Trophoblast cell (in vitro differentiated cells and primary cell): Measurements from ENCODE around the gene GGT6.

Experiments used
- DNase-seq, 2 donors: peaks; one replicate each; pipeline ENCODE4 v3.0.0-alpha.2; 2016
- H2AFZ ChIP-seq: 2 replicates; pipeline ENCODE4 v1.6.1; 2013; ENCODE audit warnings: low read length, moderate library complexity, mild to moderate bottlenecking; ENCODE audit not compliant: insufficient read depth, poor library complexity
- H2AK5ac ChIP-seq: 2 replicates; pipeline ENCODE4 v1.6.1; 2013; ENCODE audit warnings: mild to moderate bottlenecking, low read length
- H2BK120ac ChIP-seq: 2 replicates; pipeline ENCODE4 v1.6.1; 2013; ENCODE audit warnings: low read length, mild to moderate bottlenecking, moderate library complexity; ENCODE audit not compliant: insufficient read depth, poor library complexity
- H2BK12ac ChIP-seq: 2 replicates; pipeline ENCODE4 v1.6.1; 2013; ENCODE audit warnings: mild to moderate bottlenecking, low read length, moderate library complexity
- H2BK5ac ChIP-seq: 2 replicates; pipeline ENCODE4 v1.6.1; 2013; ENCODE audit warnings: low read length, low read depth, moderate library complexity, mild to moderate bottlenecking; ENCODE audit not compliant: poor library complexity
- H3K14ac ChIP-seq: 2 replicates; pipeline ENCODE4 v1.6.1; 2013; ENCODE audit warnings: mild to moderate bottlenecking, low read length
- H3K18ac ChIP-seq: 2 replicates; pipeline ENCODE4 v1.6.1; 2013; ENCODE audit warnings: mild to moderate bottlenecking, low read length
- H3K23ac ChIP-seq: 2 replicates; pipeline ENCODE4 v1.6.1; 2013; ENCODE audit warnings: low read length
- H3K27ac ChIP-seq: 2 replicates; pipeline ENCODE4 v1.5.1; 2013; ENCODE audit warnings: low read depth, mild to moderate bottlenecking, inconsistent platforms, low read length, moderate library complexity
- H3K27me3 ChIP-seq: 2 replicates; pipeline ENCODE4 v1.6.1; 2013; ENCODE audit warnings: inconsistent platforms, mild to moderate bottlenecking, low read length, moderate library complexity; ENCODE audit not compliant: insufficient read depth
- H3K36me3 ChIP-seq, 2 experiments: 1 replicate in 1 of 2; 2 replicates in 1 of 2; pipeline ENCODE4 v1.6.1; 2013; ENCODE audit warnings: low read length in 2 of 2, mild to moderate bottlenecking in 2 of 2, moderate library complexity in 1 of 2; ENCODE audit not compliant: insufficient read depth in 2 of 2, control insufficient read depth in 1 of 2
- H3K4ac ChIP-seq: 2 replicates; pipeline ENCODE4 v1.6.1; 2013; ENCODE audit warnings: low read depth, mild to moderate bottlenecking, low read length, moderate library complexity
- H3K4me1 ChIP-seq, 2 experiments: 1 replicate in 1 of 2; 2 replicates in 1 of 2; pipeline ENCODE4 v1.6.1; 2013; ENCODE audit warnings: low read length in 2 of 2, mild to moderate bottlenecking in 2 of 2, moderate library complexity in 1 of 2; ENCODE audit not compliant: insufficient read depth in 2 of 2, control insufficient read depth in 1 of 2
- H3K4me2 ChIP-seq: 2 replicates; pipeline ENCODE4 v1.6.1; 2013; ENCODE audit warnings: inconsistent platforms, mild to moderate bottlenecking, low read length, moderate library complexity
- H3K4me3 ChIP-seq: 2 replicates; pipeline ENCODE4 v1.5.1; 2013; ENCODE audit warnings: mild to moderate bottlenecking, low read depth, low read length, inconsistent platforms
- H3K79me1 ChIP-seq: one replicate; pipeline ENCODE4 v1.6.1; 2013; ENCODE audit warnings: low read length
- H3K79me2 ChIP-seq: 2 replicates; pipeline ENCODE4 v1.6.1; 2013; ENCODE audit warnings: low read length, mild to moderate bottlenecking; ENCODE audit not compliant: control insufficient read depth, insufficient read depth, poor library complexity
- H3K9ac ChIP-seq: 2 replicates; pipeline ENCODE4 v1.6.1; 2013; ENCODE audit warnings: mild to moderate bottlenecking, low read length
- H3K9me3 ChIP-seq: 2 replicates; pipeline ENCODE4 v1.6.1; 2013; ENCODE audit warnings: low read depth, mild to moderate bottlenecking, control low read depth, inconsistent platforms, low read length; ENCODE audit not compliant: insufficient read depth
- H4K12ac ChIP-seq: 2 replicates; pipeline ENCODE4 v1.6.1; 2013; ENCODE audit warnings: low read depth, mild to moderate bottlenecking, low read length, moderate library complexity
- H4K8ac ChIP-seq: 2 replicates; pipeline ENCODE4 v1.6.1; 2013; ENCODE audit warnings: low read depth, mild to moderate bottlenecking, low read length, moderate library complexity
- H4K91ac ChIP-seq: one replicate; pipeline ENCODE4 v1.6.1; 2013; ENCODE audit warnings: low read depth, mild to moderate bottlenecking, low read length, moderate library complexity
- WGBS: extraction: QIAGEN DNeasy Blood & Tissue Kit; methylation state at CpG from one replicate; pipeline ENCODE4 v1.1.7; 2013; ENCODE audit warnings: missing lambda C conversion rate; ENCODE audit not compliant: insufficient read length, insufficient coverage; ENCODE audit errors: extremely low coverage; 5-methylcytosine and 5-hydroxymethylcytosine counted together

The GGT6 gene

GRCh38 chr17:4588391-4588790 is 28.0 kb upstream of the GGT6 start:
- no peak overlapping the region for H3K4me3 ChIP-seq
- peak overlapping the region; percentile 99 for H2AK5ac ChIP-seq
- peak overlapping the region; percentile 39 for H3K4me2 ChIP-seq
- peak overlapping the region; percentile 92 for H2BK5ac ChIP-seq
- peaks cover 63% of the 10 kb centered on the region for H3K79me2 ChIP-seq
- WGBS: no CpG with 5 or more reads among the region's 11 CpGs
- peaks cover 15 to 20% of the 10 kb centered on the region in 2 experiments for H3K36me3 ChIP-seq
- peak overlapping the region; percentile 54 for H4K12ac ChIP-seq
- H3K18ac ChIP-seq: peak overlapping the region; percentile 95
- peak overlapping the region; percentile 84 for H3K27ac ChIP-seq
- peak overlapping the region; percentile 96 for H2BK120ac ChIP-seq
- H3K79me1 ChIP-seq: peaks cover 50% of the 10 kb centered on the region
- H3K27me3 ChIP-seq: no peaks in the 10 kb centered on the region
- H2AFZ ChIP-seq: peak overlapping the region; percentile 49
- peak overlapping the region; percentile 89 for H4K8ac ChIP-seq
- peak overlapping the region; percentile 96 for H3K14ac ChIP-seq
- peaks cover 1% of the 10 kb centered on the region for H3K9me3 ChIP-seq
- H3K23ac ChIP-seq: no peak overlapping the region
- H4K91ac ChIP-seq: peak overlapping the region; percentile 99
- DNase-seq: no peak
- no peak overlapping the region for H3K9ac ChIP-seq
- H3K4ac ChIP-seq: peak overlapping the region; percentile 97
- H2BK12ac ChIP-seq: peak overlapping the region; percentile 98
- peaks cover 52 to 68% of the 10 kb centered on the region in 2 experiments for H3K4me1 ChIP-seq

GRCh38 chr17:4587803-4588202 is 27.4 kb upstream of the GGT6 start:
- no peak overlapping the region for H4K8ac ChIP-seq
- peak overlapping the region; percentile 39 for H3K4me2 ChIP-seq
- no peak overlapping the region for H4K12ac ChIP-seq
- no peak overlapping the region for H3K9ac ChIP-seq
- no peak overlapping the region for H3K23ac ChIP-seq
- H4K91ac ChIP-seq: peak overlapping the region; percentile 99
- H3K4ac ChIP-seq: no peak overlapping the region
- H3K79me1 ChIP-seq: peaks cover 50% of the 10 kb centered on the region
- H3K27me3 ChIP-seq: no peaks in the 10 kb centered on the region
- H2AFZ ChIP-seq: no peak overlapping the region
- peak overlapping the region; percentile 96 for H3K14ac ChIP-seq
- peaks cover 9 to 15% of the 10 kb centered on the region in 2 experiments for H3K36me3 ChIP-seq
- WGBS: no CpG with 5 or more reads among the region's 9 CpGs
- peaks cover 1% of the 10 kb centered on the region for H3K9me3 ChIP-seq
- peak overlapping the region; percentile 84 for H3K27ac ChIP-seq
- H2AK5ac ChIP-seq: no peak overlapping the region
- peak overlapping the region; percentile 92 for H2BK5ac ChIP-seq
- H2BK12ac ChIP-seq: peak overlapping the region; percentile 22
- H3K4me1 ChIP-seq: peaks cover 53 to 69% of the 10 kb centered on the region in 2 experiments
- H3K4me3 ChIP-seq: no peak overlapping the region
- H3K79me2 ChIP-seq: peaks cover 60% of the 10 kb centered on the region
- peak overlapping the region; percentile 96 for H2BK120ac ChIP-seq
- peak overlapping the region; percentile 95 for H3K18ac ChIP-seq
- DNase-seq: no peak

- Histone ChIP-seq H3K14ac (peak overlapping the region; percentile 29), H3K27ac (peak overlapping the region; percentile 84), H4K91ac (peak overlapping the region; percentile 53), H3K79me1 (peaks cover 50% of the 10 kb centered on the region), H4K12ac (no peak overlapping the region), H3K4ac (peak overlapping the region; percentile 8), H2BK120ac (peak overlapping the region; percentile 49), H3K18ac (peak overlapping the region; percentile 18), H3K36me3 (peaks cover 7 to 12% of the 10 kb centered on the region in 2 experiments), H3K4me3 (no peak overlapping the region), H3K9ac (no peak overlapping the region), H3K23ac (no peak overlapping the region), H2BK5ac (peak overlapping the region; percentile 44), H3K9me3 (peaks cover 1% of the 10 kb centered on the region), H2AFZ (no peak overlapping the region), H3K4me1 (peaks cover 54 to 74% of the 10 kb centered on the region in 2 experiments), H4K8ac (peak overlapping the region; percentile 23), H3K79me2 (peaks cover 58% of the 10 kb centered on the region), H3K4me2 (peak overlapping the region; percentile 22), H2AK5ac (peak overlapping the region; percentile 5), H3K27me3 (no peaks in the 10 kb centered on the region), H2BK12ac (peak overlapping the region; percentile 38)
- no peak for DNase-seq
- WGBS: no CpG with 5 or more reads among the region's 7 CpGs
Measured at GRCh38 chr17:4587195-4587594, 26.8 kb upstream of the GGT6 start.

GRCh38 chr17:4586043-4586442 is 25.7 kb upstream of the GGT6 start:
- H3K18ac ChIP-seq: peak overlapping the region; percentile 12
- H3K4me2 ChIP-seq: peak overlapping the region; percentile 78
- peaks cover 1% of the 10 kb centered on the region for H3K9me3 ChIP-seq
- no CpG with 5 or more reads among the region's 9 CpGs for WGBS
- no peak overlapping the region for H2BK12ac ChIP-seq
- no peak overlapping the region for H3K23ac ChIP-seq
- no peak overlapping the region for H4K12ac ChIP-seq
- peaks cover 5 to 6% of the 10 kb centered on the region in 2 experiments for H3K36me3 ChIP-seq
- peaks cover 47 to 70% of the 10 kb centered on the region in 2 experiments for H3K4me1 ChIP-seq
- peak overlapping the region; percentile 96 for H3K4ac ChIP-seq
- H2AFZ ChIP-seq: no peak overlapping the region
- peaks cover 51% of the 10 kb centered on the region for H3K79me2 ChIP-seq
- H3K27me3 ChIP-seq: no peaks in the 10 kb centered on the region
- H3K14ac ChIP-seq: peak overlapping the region; percentile 3
- H3K4me3 ChIP-seq: peak overlapping the region; percentile 88
- no peak overlapping the region for H2BK120ac ChIP-seq
- no peak overlapping the region for H4K8ac ChIP-seq
- no peak for DNase-seq
- peak overlapping the region; percentile 70 for H4K91ac ChIP-seq
- H3K27ac ChIP-seq: peak overlapping the region; percentile 84
- H3K9ac ChIP-seq: peak overlapping the region; percentile 8
- H3K79me1 ChIP-seq: peaks cover 44% of the 10 kb centered on the region
- no peak overlapping the region for H2BK5ac ChIP-seq
- H2AK5ac ChIP-seq: no peak overlapping the region
